Esophagus muscularis mucosa (tissue), 4 donors: Measurements from ENCODE around the gene CDX1. TPM values are rescaled to one million over a fixed set of nuclear protein-coding genes. Genes with fewer than 3 reads are reported as not detected.

Source experiments
- DNase-seq: peaks from one replicate; pipeline ENCODE4 v3.0.0-alpha.2; 2017; ENCODE audit errors: extremely low spot score
- H3K27ac ChIP-seq, 4 donors: fragments of 200-600 bp; sonication (generic); replicated peaks in 1 of 4; 1 replicate in 3 of 4; 2 replicates in 1 of 4; pipeline ENCODE4 v1.5.1; 2016 to 2019; ENCODE audit warnings: mild to moderate bottlenecking in 1 of 4
- H3K27me3 ChIP-seq, 4 donors: fragments of 200-600 bp; sonication (generic); one replicate each; pipeline versions ENCODE4 v1.5.1 to v1.6.0; 2016 to 2019
- H3K36me3 ChIP-seq, 4 donors: fragments of 200-600 bp; sonication (generic); one replicate each; pipeline ENCODE4 v1.5.1; 2016 to 2019
- H3K4me1 ChIP-seq, 4 donors: fragments of 200-600 bp; sonication (generic); one replicate each; pipeline ENCODE4 v1.5.1; 2016 to 2019
- H3K4me3 ChIP-seq, 4 donors: fragments of 200-600 bp; sonication (generic); 1 replicate in 2 of 4; 2 replicates in 2 of 4; pipeline ENCODE4 v1.5.1; 2016 to 2019; ENCODE audit warnings: mild to moderate bottlenecking in 4 of 4, moderate library complexity in 1 of 4
- H3K9me3 ChIP-seq, 4 donors: fragments of 200-600 bp; sonication (generic); 1 replicate in 3 of 4; 2 replicates in 1 of 4; pipeline ENCODE4 v1.5.1; 2016 to 2019
- EP300 ChIP-seq: sonication (generic); formaldehyde crosslinking; IDR thresholded peaks from one replicate; pipeline ENCODE4 v1.6.1; 2017; ENCODE audit warnings: antibody characterized with exemption
- POLR2A ChIP-seq: fragments of 450-650 bp; IDR thresholded peaks from one replicate; pipeline ENCODE4 v1.6.1; 2017; ENCODE audit warnings: antibody characterized with exemption, moderate library complexity, mild to moderate bottlenecking, low read depth
- POLR2AphosphoS5 ChIP-seq, 2 donors: sonication (generic); formaldehyde crosslinking; IDR thresholded peaks; one replicate each; pipeline ENCODE4 v1.6.1; 2017; ENCODE audit warnings: antibody characterized with exemption in 2 of 2
- WGBS: methylation state at CpG from one replicate; pipeline ENCODE4 v1.1.5; 2018; 5-methylcytosine and 5-hydroxymethylcytosine counted together
- intact Hi-C: fragments of 100-400 bp; cut with DNase I; formaldehyde crosslinking; loops from one replicate; pipeline ENCODE4 v1.15.1; 2023
- total RNA-seq, 4 donors: library from RNA; depleted of rRNA; stranded (reverse); fragments of >200 nt; gene quantifications; one replicate each; pipeline versions ENCODE4 v1.1.0 to v1.2.1, GENCODE V29; 2016
- TF ChIP-seq, protein P1 (sequence below), 3 experiments: fragments of 200-600 bp in 2 of 3; fragments of 450-650 bp in 1 of 3; sonication (generic) in 2 of 3; IDR thresholded peaks; one replicate each; pipeline ENCODE4 v1.5.1; 2017 to 2019; ENCODE audit warnings: antibody characterized with exemption in 3 of 3, mild to moderate bottlenecking in 2 of 3, moderate library complexity in 1 of 3

The CDX1 gene
- total RNA-seq, 4 donors from 2014 or later: 0.23 TPM; not detected in 3

GRCh38 chr5:150167908-150168307 is 1.3 kb downstream of the CDX1 start:
- Histone ChIP-seq H3K36me3 (no peaks in the 10 kb centered on the region), H3K9me3 (no peaks in the 10 kb centered on the region), H3K27ac (no peak overlapping the region), H3K4me3 (no peak overlapping the region), H3K4me1 (peaks cover 21 to 30% (median 26%) of the 10 kb centered on the region in 4 donors), H3K27me3 (peaks cover 0 to 31% (median 6%) of the 10 kb centered on the region in 4 donors)
- intact Hi-C loops: no loop called here
- no peak for TF ChIP-seq POLR2AphosphoS5 (IDR thresholded peaks at IDR 0.05)
- TF ChIP-seq POLR2A: no peak
- no peak for TF ChIP-seq EP300
- TF ChIP-seq, protein P1, sequence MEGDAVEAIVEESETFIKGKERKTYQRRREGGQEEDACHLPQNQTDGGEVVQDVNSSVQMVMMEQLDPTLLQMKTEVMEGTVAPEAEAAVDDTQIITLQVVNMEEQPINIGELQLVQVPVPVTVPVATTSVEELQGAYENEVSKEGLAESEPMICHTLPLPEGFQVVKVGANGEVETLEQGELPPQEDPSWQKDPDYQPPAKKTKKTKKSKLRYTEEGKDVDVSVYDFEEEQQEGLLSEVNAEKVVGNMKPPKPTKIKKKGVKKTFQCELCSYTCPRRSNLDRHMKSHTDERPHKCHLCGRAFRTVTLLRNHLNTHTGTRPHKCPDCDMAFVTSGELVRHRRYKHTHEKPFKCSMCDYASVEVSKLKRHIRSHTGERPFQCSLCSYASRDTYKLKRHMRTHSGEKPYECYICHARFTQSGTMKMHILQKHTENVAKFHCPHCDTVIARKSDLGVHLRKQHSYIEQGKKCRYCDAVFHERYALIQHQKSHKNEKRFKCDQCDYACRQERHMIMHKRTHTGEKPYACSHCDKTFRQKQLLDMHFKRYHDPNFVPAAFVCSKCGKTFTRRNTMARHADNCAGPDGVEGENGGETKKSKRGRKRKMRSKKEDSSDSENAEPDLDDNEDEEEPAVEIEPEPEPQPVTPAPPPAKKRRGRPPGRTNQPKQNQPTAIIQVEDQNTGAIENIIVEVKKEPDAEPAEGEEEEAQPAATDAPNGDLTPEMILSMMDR (IDR thresholded peaks at IDR 0.05): no peak
- WGBS: 93% methylated on average over 11 of the region's 14 CpGs
- no peak for DNase-seq

DNA sequence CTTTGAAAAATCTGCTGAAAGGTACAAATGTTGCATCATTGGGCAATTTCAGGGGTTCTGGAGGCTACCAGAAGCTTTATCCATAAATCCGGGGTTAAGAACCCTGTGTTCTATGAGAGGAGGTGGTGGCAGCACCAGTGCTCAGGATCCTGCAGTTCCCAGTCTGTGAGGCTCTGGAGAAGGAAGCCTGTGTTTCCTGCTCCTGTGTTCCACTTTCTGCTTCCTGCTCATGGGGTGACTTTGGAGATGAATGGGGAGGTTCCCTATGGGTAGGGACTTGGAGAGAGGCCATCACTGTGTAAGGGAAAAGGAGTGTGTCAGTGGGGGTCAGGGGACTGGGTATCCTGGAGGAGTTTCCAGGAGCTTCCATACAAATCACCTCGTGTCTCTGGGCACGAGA is 2.3 kb downstream of the CDX1 start:
- Histone ChIP-seq H3K36me3 (no peaks in the 10 kb centered on the region), H3K4me3 (no peak overlapping the region), H3K27ac (no peak overlapping the region), H3K9me3 (no peaks in the 10 kb centered on the region), H3K27me3 (peaks cover 0 to 31% (median 6%) of the 10 kb centered on the region in 4 donors), H3K4me1 (peaks cover 13 to 21% (median 18%) of the 10 kb centered on the region in 4 donors)
- 66% methylated on average over 3 of the region's 3 CpGs for WGBS
- TF ChIP-seq POLR2A: no peak
- TF ChIP-seq POLR2AphosphoS5 (IDR thresholded peaks at IDR 0.05): no peak
- no peak for TF ChIP-seq EP300
- TF ChIP-seq, protein P1 (IDR thresholded peaks at IDR 0.05): no peak
- DNase-seq: no peak
- intact Hi-C loops: no loop called here

DNA sequence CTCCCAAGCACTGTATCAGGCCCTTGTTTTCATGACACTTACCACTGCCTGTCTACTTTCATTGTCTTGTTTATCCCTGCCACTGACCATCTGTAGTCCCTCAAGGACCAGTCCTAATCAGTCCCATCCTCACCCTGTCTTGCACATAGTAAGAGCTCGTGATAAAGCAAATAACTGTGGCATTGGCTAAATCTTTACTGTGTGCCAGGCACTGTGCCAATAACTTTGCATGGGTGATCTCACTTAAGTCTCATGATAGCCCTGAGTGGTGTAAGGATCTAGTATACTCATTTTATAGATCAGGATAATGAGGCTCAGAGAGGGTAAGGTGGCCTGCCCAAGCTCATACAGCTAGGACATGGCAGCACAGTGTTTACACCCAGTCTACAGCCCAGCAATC is 5.6 kb downstream of the CDX1 start:
- Histone ChIP-seq H3K4me3 (no peak overlapping the region), H3K36me3 (no peaks in the 10 kb centered on the region), H3K27me3 (peaks cover 0 to 21% (median 2%) of the 10 kb centered on the region in 4 donors), H3K4me1 (peaks cover 0 to 12% (median 4%) of the 10 kb centered on the region in 4 donors), H3K27ac (no peak overlapping the region), H3K9me3 (no peaks in the 10 kb centered on the region)
- no peak for DNase-seq
- WGBS: 75% methylated on average over 1 of the region's 1 CpG
- TF ChIP-seq POLR2AphosphoS5 (IDR thresholded peaks at IDR 0.05) (no peak), POLR2A (no peak), EP300 (no peak)
- TF ChIP-seq, protein P1 (IDR thresholded peaks at IDR 0.05): no peak
- intact Hi-C loops: no loop called here

- 93% methylated on average over 4 of the region's 4 CpGs for WGBS
- H3K27me3 ChIP-seq: peaks cover 0 to 17% (median 0%) of the 10 kb centered on the region in 4 donors
- no peak for DNase-seq
- TF ChIP-seq EP300 (no peak), POLR2A (no peak), POLR2AphosphoS5 (IDR thresholded peaks at IDR 0.05) (no peak)
- TF ChIP-seq, protein P1 (IDR thresholded peaks at IDR 0.05): no peak
- no peak overlapping the region for H3K4me3 ChIP-seq
- H3K4me1 ChIP-seq: peaks cover 0 to 10% (median 4%) of the 10 kb centered on the region in 4 donors
- intact Hi-C loops: no loop called here
- H3K9me3 ChIP-seq: no peaks in the 10 kb centered on the region
- H3K36me3 ChIP-seq: no peaks in the 10 kb centered on the region
- no peak overlapping the region for H3K27ac ChIP-seq
These were observed 6.0 kb downstream of the CDX1 start for GRCh38 chr5:150172556-150172955.

DNA sequence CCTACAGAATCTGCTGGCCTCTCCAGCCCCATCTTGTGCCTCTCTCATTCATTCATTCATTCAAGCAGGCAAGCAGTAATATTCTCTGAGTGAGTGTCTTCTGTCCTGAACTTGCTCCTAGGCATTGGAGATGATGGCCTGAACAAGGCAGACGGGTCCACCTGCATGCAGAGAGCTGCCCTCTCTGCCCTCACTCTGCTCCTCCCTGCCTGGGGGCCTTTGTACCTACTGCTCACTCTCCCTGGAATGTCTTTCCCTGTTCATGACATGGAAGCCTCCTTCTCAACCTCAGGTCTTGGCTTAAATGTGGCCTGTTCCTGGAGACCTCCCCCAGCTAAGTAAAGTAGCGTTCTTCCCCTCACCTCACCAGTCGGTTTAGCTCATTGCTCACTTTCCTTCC is 6.6 kb downstream of the CDX1 start:
- DNase-seq: no peak
- Histone ChIP-seq H3K4me3 (no peak overlapping the region), H3K27ac (no peak overlapping the region), H3K4me1 (peaks cover 0 to 10% (median 4%) of the 10 kb centered on the region in 4 donors), H3K36me3 (no peaks in the 10 kb centered on the region), H3K9me3 (no peaks in the 10 kb centered on the region), H3K27me3 (peaks cover 0 to 11% (median 0%) of the 10 kb centered on the region in 4 donors)
- 90% methylated on average over 3 of the region's 3 CpGs for WGBS
- intact Hi-C loops: no loop called here
- TF ChIP-seq EP300: no peak
- TF ChIP-seq POLR2A: no peak
- TF ChIP-seq, protein P1 (IDR thresholded peaks at IDR 0.05): no peak
- TF ChIP-seq POLR2AphosphoS5 (IDR thresholded peaks at IDR 0.05): no peak
